Measurements from ENCODE around the gene OR6C65.

OR6C65 gene

DNA sequence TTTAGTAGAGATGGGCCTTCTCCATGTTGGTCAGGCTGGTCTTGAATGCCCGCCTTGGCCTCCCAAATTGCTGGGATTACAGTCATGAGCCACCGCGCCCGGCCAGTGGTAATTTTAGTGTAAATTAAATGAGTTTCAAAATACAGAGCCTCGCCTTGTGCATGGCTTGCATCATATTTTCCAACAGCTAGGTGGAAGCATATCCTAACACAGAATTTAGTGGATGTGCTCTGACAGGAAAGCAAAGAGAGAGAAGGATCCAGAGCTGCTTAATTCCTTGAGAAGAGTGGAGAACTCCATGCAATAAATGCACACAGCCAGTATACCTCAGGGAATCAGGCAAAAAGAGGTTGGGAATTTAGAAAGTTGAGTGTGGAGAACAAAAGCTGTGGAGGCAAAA, 46.0 kb downstream of the OR6C65 start:
- no peak for DNase-seq (ENCODE audit: low spot score)

DNA sequence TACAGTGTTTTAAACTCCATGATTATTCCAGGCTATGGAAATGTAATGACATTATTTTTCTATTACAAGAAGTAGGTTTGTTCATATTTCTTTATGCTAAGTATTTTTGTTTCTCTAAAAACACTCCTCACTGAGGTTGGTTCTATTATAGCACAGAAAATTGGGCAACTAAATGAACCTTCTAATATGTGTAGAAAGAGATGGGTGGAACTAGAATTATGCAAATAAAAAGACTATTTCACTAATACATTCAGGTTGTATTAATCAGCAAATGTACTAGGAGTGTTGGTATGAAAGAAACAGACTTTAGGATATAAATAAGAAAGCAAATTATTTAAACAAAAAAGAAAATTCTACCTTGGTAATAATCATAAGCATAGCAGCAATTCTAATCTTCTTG, 48.5 kb downstream of the OR6C65 start:
- DNase-seq (ENCODE audit: low spot score): no peak

All from hepatic stellate cell (primary cell).